ENCODE results near the gene CDC42EP5.

CDC42EP5 gene

DNA sequence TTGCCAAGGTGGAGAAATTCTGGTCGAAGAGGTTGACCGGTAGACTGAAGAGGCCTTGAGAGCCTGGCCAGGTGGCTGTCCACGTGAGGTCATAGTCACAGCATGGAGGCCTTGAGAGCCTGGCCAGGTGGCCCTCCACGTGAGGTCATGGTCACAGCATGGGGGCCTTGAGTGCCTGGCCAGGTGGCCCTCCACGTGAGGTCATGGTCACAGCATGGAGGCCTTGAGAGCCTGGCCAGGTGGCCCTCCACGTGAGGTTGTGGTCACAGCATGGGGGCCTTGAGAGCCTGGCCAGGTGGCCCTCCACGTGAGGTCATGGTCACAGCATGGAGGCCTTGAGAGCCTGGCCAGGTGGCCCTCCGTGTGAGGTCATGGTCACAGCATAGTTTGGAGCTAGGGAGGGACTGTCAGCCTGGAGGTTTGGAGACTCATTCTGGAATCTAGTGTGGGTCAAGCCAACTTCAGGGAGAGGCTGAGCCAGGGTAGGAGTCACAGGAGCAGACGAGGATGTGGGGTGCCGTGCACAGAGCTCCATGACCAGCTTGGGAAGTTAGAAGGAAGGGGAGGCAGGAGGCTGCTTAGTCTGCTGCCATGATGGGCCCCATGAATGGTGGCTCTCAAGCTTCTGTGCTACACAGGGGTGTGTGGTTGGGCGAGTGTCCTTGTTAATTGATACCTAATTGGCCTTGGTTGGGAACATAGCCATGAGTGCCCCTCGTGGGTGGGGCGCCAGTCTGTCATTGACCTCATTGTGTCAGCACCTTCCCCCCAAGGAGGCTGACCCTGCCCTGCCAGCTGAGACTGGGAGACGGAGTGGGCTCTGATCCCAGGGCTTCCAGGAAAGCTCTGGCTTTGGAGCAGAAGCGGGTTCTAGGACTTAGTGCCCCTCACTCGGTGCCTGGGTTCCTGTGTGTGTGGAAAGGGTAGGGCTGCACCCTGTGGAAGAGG, 13.5 kb downstream of the CDC42EP5 start:
- Histone ChIP-seq H3K4me3 (ENCODE audit: low read depth in 1 of 2, low read length in 1 of 2) (no peak overlapping the region), H3K27me3 (peaks cover 19% of the 10 kb centered on the region), H3K9me3 (no peaks in the 10 kb centered on the region), H3K36me3 (peaks cover 80% of the 10 kb centered on the region), H3K4me1 (ENCODE audit: control insufficient read depth in 1 of 2, insufficient read depth in 1 of 2, low read depth in 1 of 2, low read length in 1 of 2) (peaks cover 25 to 27% of the 10 kb centered on the region in 2 experiments), H3K27ac (no peak overlapping the region)
- TF ChIP-seq, protein P1, sequence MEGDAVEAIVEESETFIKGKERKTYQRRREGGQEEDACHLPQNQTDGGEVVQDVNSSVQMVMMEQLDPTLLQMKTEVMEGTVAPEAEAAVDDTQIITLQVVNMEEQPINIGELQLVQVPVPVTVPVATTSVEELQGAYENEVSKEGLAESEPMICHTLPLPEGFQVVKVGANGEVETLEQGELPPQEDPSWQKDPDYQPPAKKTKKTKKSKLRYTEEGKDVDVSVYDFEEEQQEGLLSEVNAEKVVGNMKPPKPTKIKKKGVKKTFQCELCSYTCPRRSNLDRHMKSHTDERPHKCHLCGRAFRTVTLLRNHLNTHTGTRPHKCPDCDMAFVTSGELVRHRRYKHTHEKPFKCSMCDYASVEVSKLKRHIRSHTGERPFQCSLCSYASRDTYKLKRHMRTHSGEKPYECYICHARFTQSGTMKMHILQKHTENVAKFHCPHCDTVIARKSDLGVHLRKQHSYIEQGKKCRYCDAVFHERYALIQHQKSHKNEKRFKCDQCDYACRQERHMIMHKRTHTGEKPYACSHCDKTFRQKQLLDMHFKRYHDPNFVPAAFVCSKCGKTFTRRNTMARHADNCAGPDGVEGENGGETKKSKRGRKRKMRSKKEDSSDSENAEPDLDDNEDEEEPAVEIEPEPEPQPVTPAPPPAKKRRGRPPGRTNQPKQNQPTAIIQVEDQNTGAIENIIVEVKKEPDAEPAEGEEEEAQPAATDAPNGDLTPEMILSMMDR (IDR thresholded peaks at IDR 0.05), result no peak

DNA sequence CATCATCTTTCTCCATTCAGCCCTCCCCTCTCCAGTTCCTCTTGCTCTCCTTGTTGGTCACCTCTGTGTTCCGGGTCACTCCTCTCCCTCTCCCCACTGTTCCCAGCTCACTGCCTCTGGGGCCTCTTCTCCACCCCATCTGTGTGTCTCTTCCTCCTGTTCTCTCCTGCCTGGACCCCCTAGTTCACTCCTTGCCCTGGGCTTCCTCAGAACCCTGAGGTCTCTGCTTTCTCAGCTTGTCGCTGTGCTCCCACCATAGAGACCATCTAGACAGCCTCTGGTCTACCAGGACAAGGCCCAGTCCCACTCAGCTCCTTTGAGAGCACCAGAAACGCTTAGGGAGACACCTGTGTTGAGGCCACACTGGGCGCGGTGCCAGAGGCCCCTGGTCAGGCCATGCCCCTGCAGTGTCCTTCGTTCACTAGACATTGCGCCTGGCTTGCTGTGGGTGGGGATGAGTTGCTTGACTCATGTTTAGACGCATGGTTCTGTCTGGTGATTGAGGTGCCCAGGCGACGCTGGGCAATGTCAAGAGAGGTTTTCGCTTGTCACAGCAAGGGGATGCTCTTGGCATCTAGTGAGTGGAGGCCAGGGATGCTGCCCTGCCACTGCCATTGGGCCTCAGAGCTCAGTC, 14.3 kb downstream of the CDC42EP5 start:
- TF ChIP-seq, protein P1 (IDR thresholded peaks at IDR 0.05), result no peak
- no peak overlapping the region for H3K27ac ChIP-seq
- H3K27me3 ChIP-seq, result peaks cover 11% of the 10 kb centered on the region
- H3K4me1 ChIP-seq (ENCODE audit: control insufficient read depth in 1 of 2, insufficient read depth in 1 of 2, low read depth in 1 of 2, low read length in 1 of 2), result peaks cover 17 to 20% of the 10 kb centered on the region in 2 experiments
- no peak overlapping the region for H3K4me3 ChIP-seq (ENCODE audit: low read depth in 1 of 2, low read length in 1 of 2)
- no peaks in the 10 kb centered on the region for H3K9me3 ChIP-seq
- peaks cover 88% of the 10 kb centered on the region for H3K36me3 ChIP-seq

DNA sequence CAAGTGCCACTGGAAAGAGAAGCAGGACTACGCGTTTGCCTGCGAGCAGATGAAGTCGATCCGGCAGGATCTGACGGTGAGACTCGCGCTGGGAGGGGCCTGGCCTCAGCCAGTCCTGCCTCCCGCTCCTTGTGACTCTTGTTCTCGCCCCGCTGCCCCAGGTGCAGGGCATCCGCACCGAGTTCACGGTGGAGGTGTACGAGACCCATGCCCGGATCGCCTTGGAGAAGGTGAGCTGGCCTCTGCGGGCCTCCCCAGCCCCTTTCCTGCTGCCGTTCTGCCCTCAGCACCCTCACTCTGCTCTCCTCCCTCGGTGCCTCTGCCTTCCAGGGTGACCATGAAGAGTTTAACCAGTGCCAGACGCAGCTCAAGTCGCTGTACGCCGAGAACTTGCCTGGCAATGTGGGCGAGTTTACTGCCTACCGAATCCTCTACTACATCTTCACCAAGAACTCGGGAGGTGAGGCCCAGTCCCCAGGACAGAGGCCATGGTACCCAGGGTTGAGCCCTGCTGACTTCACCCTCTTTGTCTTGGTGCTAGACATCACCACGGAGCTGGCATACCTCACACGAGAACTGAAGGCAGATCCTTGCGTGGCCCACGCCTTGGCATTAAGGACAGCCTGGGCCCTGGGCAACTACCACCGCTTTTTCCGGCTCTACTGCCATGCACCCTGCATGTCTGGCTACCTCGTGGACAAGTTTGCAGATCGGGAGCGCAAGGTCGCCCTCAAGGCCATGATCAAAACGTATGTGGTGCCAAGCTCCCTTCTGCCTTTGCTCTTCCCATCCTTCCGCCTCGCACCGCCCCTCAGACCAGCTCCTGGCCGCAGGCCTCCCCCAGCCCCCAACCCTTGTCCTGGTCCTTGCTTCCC, 15.1 kb downstream of the CDC42EP5 start:
- Histone ChIP-seq H3K9me3 (no peaks in the 10 kb centered on the region), H3K27ac (no peak overlapping the region), H3K4me1 (ENCODE audit: control insufficient read depth in 1 of 2, insufficient read depth in 1 of 2, low read depth in 1 of 2, low read length in 1 of 2) (peaks cover 10 to 12% of the 10 kb centered on the region in 2 experiments), H3K4me3 (ENCODE audit: low read depth in 1 of 2, low read length in 1 of 2) (no peak overlapping the region), H3K27me3 (peaks cover 3% of the 10 kb centered on the region), H3K36me3 (peaks cover 96% of the 10 kb centered on the region)
- TF ChIP-seq, protein P1 (IDR thresholded peaks at IDR 0.05), result no peak

DNA sequence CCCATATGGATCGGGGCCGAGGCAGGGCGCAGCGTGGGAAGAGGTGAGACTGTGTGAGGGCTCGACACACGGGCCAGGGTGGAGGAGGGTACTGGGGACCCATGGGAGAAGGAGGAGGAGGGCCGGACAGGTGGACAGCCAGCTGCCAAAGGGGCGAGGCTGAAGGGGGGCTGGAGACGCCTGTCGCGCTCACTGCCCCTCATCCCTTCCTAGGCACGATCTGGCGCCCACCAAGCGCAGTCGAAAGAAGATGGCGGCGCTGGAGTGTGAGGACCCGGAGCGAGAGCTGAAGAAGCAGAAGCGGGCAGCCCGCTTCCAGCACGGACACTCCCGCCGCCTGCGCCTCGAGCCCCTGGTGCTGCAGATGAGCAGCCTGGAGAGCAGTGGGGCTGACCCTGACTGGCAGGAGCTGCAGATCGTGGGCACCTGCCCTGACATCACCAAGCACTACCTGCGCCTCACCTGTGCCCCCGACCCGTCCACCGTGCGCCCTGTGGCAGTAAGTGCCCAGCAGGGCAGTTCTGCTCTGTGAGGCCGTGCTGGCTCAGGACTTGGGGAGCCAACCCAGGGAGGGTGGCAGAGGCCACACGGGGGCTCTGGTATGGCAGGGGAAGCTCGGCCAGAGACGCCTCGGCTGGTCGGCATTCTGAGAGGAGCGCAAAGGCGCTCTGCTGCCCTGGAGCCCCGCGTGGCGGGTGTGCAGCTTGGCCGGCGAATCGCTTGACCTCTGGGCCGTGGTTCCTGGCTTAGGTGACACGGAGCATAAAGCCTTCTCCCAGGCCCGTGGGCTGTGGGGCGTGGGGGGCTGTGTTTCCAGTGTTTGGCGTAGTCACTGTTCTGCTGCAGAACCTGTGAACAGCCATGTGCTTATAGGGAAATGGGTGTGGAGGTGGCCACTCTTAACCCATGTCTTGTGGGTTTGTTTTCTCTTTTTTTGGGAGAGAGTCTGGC, 16.4 kb downstream of the CDC42EP5 start:
- no peaks in the 10 kb centered on the region for H3K9me3 ChIP-seq
- H3K27ac ChIP-seq, result no peak overlapping the region
- no peaks in the 10 kb centered on the region for H3K4me1 ChIP-seq (ENCODE audit: control insufficient read depth in 1 of 2, insufficient read depth in 1 of 2, low read depth in 1 of 2, low read length in 1 of 2)
- H3K36me3 ChIP-seq, result peaks cover 100% of the 10 kb centered on the region
- TF ChIP-seq, protein P1 (IDR thresholded peaks at IDR 0.05), result no peak
- no peak overlapping the region for H3K4me3 ChIP-seq (ENCODE audit: low read depth in 1 of 2, low read length in 1 of 2)
- H3K27me3 ChIP-seq, result no peaks in the 10 kb centered on the region

All from neutrophil (primary cell).